ENCODE measurements around the gene CNOT3.

GRCh38 chr19:54154603-54155345 is 17.2 kb downstream of the CNOT3 start:
- no peak; the same call in 1 of the 2 replicates for TF ChIP-seq POLR2A (IDR thresholded peaks at IDR 0.05; ENCODE audit: low read depth, low read length)
- TF ChIP-seq POLR2AphosphoS5 (IDR thresholded peaks at IDR 0.05; ENCODE audit: low read depth, low read length), result no peak
- no peak for TF ChIP-seq TAF1 (IDR thresholded peaks at IDR 0.05; ENCODE audit: borderline replicate concordance, low read depth, low read length)
